Effector memory CD8-positive, alpha-beta T cell (primary cell): Measurements from ENCODE around the gene STRBP.

ENCODE experiments used
- ATAC-seq: fragments of 150-1000 bp; cut with Tn5 transposase; replicated peaks from 2 replicates; pipeline ENCODE4 v1.10.0; 2021; ENCODE audit warnings: mild to moderate bottlenecking, moderate library complexity
- DNase-seq, 3 experiments: peaks; one replicate each; pipeline ENCODE4 v3.0.0; 2021
- H3K27ac Mint-ChIP-seq, 2 donors: one replicate each; pipeline ENCODE4 v1.8.0; 2022; ENCODE audit warnings: mild to moderate bottlenecking in 2 of 2, mixed read lengths in 2 of 2, moderate library complexity in 2 of 2
- H3K27me3 Mint-ChIP-seq, 2 donors: one replicate each; pipeline ENCODE4 v1.8.0; 2022; ENCODE audit warnings: mixed read lengths in 2 of 2
- H3K36me3 Mint-ChIP-seq: one replicate; pipeline ENCODE4 v1.8.0; 2022; ENCODE audit warnings: mild to moderate bottlenecking, moderate library complexity, mixed read lengths; ENCODE audit not compliant: insufficient read depth
- H3K4me1 Mint-ChIP-seq, 2 donors: one replicate each; pipeline ENCODE4 v1.8.0; 2022; ENCODE audit warnings: low read depth in 2 of 2, mixed read lengths in 2 of 2
- H3K4me3 Mint-ChIP-seq, 2 donors: one replicate each; pipeline ENCODE4 v1.8.0; 2022; ENCODE audit warnings: mild to moderate bottlenecking in 2 of 2, mixed read lengths in 2 of 2, moderate library complexity in 2 of 2
- H3K9me3 Mint-ChIP-seq, 2 donors: one replicate each; pipeline ENCODE4 v1.8.0; 2022; ENCODE audit warnings: mixed read lengths in 2 of 2

STRBP gene

GRCh38 chr9:123099042-123099441, 169.3 kb downstream of the STRBP start:
- Mint-ChIP-seq H3K4me1 (no peaks in the 10 kb centered on the region), H3K9me3 (no peaks in the 10 kb centered on the region), H3K4me3 (no peak overlapping the region), H3K36me3 (peaks cover 58% of the 10 kb centered on the region), H3K27ac (no peak overlapping the region), H3K27me3 (no peaks in the 10 kb centered on the region)
- DNase-seq: no peak
- no peak for ATAC-seq

GRCh38 chr9:123098096-123098459, 170.3 kb downstream of the STRBP start:
- ATAC-seq (no peak), DNase-seq (no peak)
- Mint-ChIP-seq H3K9me3 (no peaks in the 10 kb centered on the region), H3K36me3 (peaks cover 64% of the 10 kb centered on the region), H3K27me3 (no peaks in the 10 kb centered on the region), H3K27ac (no peak overlapping the region), H3K4me3 (no peak overlapping the region), H3K4me1 (no peaks in the 10 kb centered on the region)

DNA sequence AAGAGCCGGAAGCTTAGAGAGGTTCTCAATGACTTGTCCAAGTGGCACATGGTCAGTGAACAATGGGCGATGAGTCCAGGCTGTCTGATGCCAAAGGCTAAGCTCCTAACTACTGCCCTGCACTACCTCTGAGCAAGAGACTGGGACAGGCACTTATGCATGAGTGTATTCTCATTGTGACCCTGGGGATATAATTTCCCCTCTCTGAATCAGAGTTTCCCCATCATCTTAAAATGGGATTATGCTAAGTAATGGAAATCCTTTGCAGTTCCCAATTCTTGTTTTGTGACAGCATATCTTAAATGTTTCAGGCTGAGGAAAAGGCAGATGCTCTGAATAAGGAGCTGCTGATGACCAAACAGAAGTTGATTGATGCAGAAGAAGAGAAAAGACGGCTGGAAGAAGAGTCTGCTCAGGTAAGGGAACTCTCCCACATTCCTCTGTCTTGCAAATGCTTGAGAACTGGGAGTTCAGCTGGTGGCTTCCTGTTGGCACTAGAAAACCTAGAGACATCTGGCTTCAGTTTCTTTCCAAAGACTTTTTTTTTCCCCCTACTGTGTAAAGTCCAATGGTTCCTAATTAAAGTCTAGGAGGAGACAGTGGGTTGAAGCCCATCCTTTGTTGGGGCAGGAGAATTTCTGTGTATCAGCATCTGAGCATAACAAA, 170.8 kb downstream of the STRBP start:
- no peak for DNase-seq
- no peaks in the 10 kb centered on the region for H3K27me3 Mint-ChIP-seq
- no peaks in the 10 kb centered on the region for H3K4me1 Mint-ChIP-seq
- no peak for ATAC-seq
- H3K4me3 Mint-ChIP-seq: no peak overlapping the region
- H3K27ac Mint-ChIP-seq: no peak overlapping the region
- H3K36me3 Mint-ChIP-seq: peaks cover 69% of the 10 kb centered on the region
- no peaks in the 10 kb centered on the region for H3K9me3 Mint-ChIP-seq

DNA sequence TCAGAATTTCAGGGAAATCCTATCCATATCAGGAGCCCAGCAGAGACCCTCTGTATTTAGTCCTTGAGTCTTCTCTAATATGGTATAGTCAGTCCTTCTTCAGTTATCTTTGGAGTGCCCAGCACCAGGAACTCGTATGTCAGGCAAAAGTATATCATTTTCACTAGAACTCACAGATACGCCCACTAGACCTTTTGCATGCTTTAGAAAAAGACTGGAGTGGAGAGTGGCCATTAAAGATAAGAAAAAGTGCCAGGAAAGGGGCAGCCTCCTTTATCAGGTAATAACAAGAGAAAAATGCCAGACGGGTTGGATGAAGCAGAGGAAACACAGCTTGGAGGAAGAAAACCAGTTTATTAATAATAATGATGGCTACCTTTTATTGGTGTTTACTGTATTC, 171.4 kb downstream of the STRBP start:
- ATAC-seq (no peak), DNase-seq (no peak)
- no peaks in the 10 kb centered on the region for H3K4me1 Mint-ChIP-seq
- no peaks in the 10 kb centered on the region for H3K9me3 Mint-ChIP-seq
- H3K27me3 Mint-ChIP-seq: no peaks in the 10 kb centered on the region
- H3K36me3 Mint-ChIP-seq: peaks cover 74% of the 10 kb centered on the region
- no peak overlapping the region for H3K27ac Mint-ChIP-seq
- no peak overlapping the region for H3K4me3 Mint-ChIP-seq

DNA sequence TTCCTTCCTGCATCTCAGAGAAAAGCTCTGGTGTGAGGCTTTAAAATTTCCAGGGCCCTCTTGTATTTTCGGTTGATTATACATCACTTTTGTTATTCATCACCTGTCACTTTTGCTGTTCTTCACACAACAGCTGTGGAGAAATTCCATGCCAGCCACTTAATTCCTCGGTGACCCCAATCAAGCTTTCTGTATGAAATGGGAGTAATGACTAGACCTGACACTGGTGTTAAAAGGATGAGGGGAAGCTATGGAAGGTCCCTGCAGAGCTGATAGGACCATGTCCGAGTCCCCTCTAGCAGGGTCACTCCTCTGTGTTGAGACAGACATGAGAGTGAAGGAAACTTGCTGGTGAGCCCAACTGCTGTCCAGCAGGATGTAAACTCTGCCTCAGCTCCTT, 175.2 kb downstream of the STRBP start:
- Mint-ChIP-seq H3K36me3 (peaks cover 63% of the 10 kb centered on the region), H3K27ac (no peak overlapping the region)
- no peak for ATAC-seq

DNA sequence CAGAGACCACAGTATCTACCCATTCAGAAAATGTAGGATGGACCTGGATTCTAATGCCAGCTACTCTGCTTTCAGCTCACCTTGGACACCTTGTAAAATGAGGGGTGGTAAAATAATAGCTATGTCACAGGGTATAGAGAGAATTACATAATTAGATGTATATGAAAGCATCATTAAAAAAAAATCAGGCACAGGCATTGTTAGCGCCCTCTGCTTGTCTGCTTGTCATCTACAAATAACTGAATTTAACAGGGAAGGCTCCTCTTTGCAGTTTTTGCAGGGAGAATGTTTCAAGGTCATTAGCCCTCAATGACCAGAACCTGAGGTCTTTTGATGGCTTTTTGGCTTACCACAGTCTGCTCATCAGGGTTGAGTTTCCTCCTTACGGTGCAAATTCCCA, 176.9 kb downstream of the STRBP start:
- H3K36me3 Mint-ChIP-seq: peaks cover 53% of the 10 kb centered on the region
- H3K27ac Mint-ChIP-seq: peak overlapping the region in 1 of 2 donors; percentile 46
- no peak for DNase-seq
- H3K4me1 Mint-ChIP-seq: no peaks in the 10 kb centered on the region
- no peak overlapping the region for H3K4me3 Mint-ChIP-seq
- ATAC-seq: no peak
- no peaks in the 10 kb centered on the region for H3K27me3 Mint-ChIP-seq
- H3K9me3 Mint-ChIP-seq: no peaks in the 10 kb centered on the region

More for the DNA sequence above, 175.2 kb downstream of the STRBP start:
- Mint-ChIP-seq H3K9me3 (no peaks in the 10 kb centered on the region), H3K4me1 (no peaks in the 10 kb centered on the region), H3K27me3 (no peaks in the 10 kb centered on the region), H3K4me3 (no peak overlapping the region)
- no peak for DNase-seq

GRCh38 chr9:123090956-123091355, 177.4 kb downstream of the STRBP start:
- no peaks in the 10 kb centered on the region for H3K4me1 Mint-ChIP-seq
- H3K9me3 Mint-ChIP-seq: no peaks in the 10 kb centered on the region
- H3K36me3 Mint-ChIP-seq: peaks cover 51% of the 10 kb centered on the region
- no peaks in the 10 kb centered on the region for H3K27me3 Mint-ChIP-seq
- DNase-seq (no peak), ATAC-seq (no peak)
- H3K27ac Mint-ChIP-seq: no peak overlapping the region
- H3K4me3 Mint-ChIP-seq: no peak overlapping the region

DNA sequence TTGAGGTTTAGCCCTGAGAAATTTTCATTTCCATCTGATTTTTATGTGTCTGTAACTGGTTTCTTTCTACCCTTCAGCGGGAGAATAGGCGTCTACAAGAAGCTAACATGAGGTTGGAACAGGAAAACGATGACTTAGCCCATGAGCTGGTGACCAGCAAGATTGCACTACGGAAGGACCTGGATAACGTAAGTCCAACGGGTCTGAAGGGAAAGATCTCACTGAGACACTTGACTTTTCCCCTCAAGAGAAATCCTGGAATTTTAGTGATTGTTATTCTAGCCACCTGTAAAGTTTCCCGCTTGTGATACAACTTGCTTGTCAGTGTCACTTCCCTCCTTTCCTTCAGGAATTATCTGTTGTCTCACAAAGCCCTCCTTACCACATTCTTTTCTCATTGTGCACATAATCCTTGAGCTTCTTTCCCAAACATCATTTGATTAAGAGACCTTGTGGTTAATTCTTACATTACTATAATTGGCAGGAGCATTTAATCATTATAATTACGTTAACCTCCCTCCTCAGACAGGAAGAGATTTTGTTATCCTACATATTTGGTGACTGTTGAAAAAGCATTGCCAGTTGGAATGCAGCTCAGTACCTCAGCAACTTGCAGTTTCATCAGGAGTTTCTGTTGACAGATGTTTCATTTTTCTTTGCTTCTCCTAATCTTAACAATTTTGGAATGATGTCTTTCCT, 178.0 kb downstream of the STRBP start:
- Mint-ChIP-seq H3K4me1 (no peaks in the 10 kb centered on the region), H3K36me3 (peaks cover 45% of the 10 kb centered on the region), H3K9me3 (no peaks in the 10 kb centered on the region), H3K27ac (peak overlapping the region in 1 of 2 donors; percentile 53), H3K27me3 (no peaks in the 10 kb centered on the region), H3K4me3 (no peak overlapping the region)
- DNase-seq (no peak), ATAC-seq (no peak)

- Mint-ChIP-seq H3K4me1 (no peaks in the 10 kb centered on the region), H3K36me3 (peaks cover 41% of the 10 kb centered on the region)
Observed at GRCh38 chr9:123089790-123090189, 178.6 kb downstream of the STRBP start.

DNA sequence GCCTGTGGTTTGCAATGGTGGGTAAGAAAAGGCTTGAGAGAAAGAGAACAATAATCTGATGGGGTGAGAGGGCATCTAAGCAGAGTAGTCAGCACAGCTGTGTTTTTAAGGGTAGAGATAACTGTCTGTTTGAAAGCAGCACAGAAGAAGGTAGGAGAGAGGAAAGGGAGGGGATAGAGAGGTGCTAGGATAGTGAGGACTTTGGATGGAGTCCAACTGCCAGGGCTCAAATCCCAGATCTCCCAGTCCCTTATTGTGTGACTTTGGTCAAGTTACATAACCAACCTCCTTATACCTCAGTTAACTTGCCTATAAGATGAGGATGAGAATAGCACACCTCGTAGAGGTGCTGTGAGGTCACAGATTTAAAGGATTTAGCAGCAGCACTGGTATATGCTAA, 179.3 kb downstream of the STRBP start:
- ATAC-seq: no peak
- DNase-seq: no peak
- no peak overlapping the region for H3K27ac Mint-ChIP-seq
- peaks cover 44% of the 10 kb centered on the region for H3K36me3 Mint-ChIP-seq
- H3K4me1 Mint-ChIP-seq: no peaks in the 10 kb centered on the region
- H3K9me3 Mint-ChIP-seq: no peaks in the 10 kb centered on the region
- H3K27me3 Mint-ChIP-seq: no peaks in the 10 kb centered on the region
- H3K4me3 Mint-ChIP-seq: no peak overlapping the region

More at GRCh38 chr9:123089790-123090189, 178.6 kb downstream of the STRBP start:
- ATAC-seq: no peak
- no peaks in the 10 kb centered on the region for H3K9me3 Mint-ChIP-seq
- DNase-seq: no peak
- H3K4me3 Mint-ChIP-seq: no peak overlapping the region
- H3K27ac Mint-ChIP-seq: peak overlapping the region in 1 of 2 donors; percentile 53
- no peaks in the 10 kb centered on the region for H3K27me3 Mint-ChIP-seq

DNA sequence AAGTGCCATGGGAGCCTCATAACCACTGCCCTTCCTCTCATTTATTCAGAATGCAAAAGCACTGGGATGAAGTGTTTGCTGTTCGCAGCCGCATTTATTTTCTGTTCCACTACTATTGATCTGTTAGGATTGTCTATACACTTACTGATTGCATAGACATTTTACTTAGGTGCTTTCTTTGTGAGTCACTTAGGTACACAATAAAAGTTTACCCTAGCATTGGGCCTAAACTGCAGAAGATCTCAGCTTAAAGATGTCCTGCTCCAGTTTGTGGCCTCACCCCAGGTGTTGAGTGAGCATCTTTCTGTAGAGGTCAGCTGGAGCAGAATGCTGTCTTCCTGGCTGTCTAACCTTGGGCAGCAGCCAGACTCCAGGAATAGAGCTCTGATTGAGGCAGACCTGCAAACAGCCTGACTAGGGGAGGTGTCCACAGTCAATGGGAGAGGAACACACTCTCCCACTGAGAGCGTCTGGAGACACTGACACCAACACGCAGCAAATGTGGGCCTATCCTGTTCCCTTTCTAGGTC, 181.0 kb downstream of the STRBP start:
- Mint-ChIP-seq H3K4me3 (no peak overlapping the region), H3K4me1 (no peaks in the 10 kb centered on the region), H3K9me3 (no peaks in the 10 kb centered on the region), H3K27me3 (no peaks in the 10 kb centered on the region), H3K36me3 (peaks cover 30% of the 10 kb centered on the region), H3K27ac (no peak overlapping the region)
- ATAC-seq (no peak), DNase-seq (no peak)

DNA sequence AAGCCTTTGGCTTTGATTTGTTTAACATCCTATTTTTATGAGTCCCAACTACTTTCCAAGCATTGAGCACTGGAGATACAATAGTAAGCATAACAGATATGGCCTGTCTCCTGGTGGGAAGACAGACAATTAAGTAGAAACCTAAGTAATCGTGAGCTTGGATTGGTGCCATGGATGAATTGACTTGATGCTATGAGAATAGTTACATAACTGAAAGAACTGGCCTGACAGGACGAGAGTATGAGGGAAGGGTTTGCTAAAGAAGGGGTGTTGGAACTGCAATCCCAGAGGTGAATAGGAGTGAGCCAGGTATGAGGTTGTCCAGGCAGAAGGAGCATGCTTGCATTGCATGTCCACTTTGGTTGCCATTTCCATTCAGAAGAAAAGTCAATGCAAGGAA, 182.5 kb downstream of the STRBP start:
- Mint-ChIP-seq H3K9me3 (no peaks in the 10 kb centered on the region), H3K4me3 (no peak overlapping the region), H3K27me3 (no peaks in the 10 kb centered on the region), H3K36me3 (peaks cover 27% of the 10 kb centered on the region), H3K27ac (peak overlapping the region in 1 of 2 donors; percentile 64), H3K4me1 (no peaks in the 10 kb centered on the region)
- DNase-seq: no peak
- ATAC-seq: no peak

- Mint-ChIP-seq H3K4me3 (no peak overlapping the region), H3K27me3 (no peaks in the 10 kb centered on the region), H3K36me3 (peaks cover 26% of the 10 kb centered on the region), H3K4me1 (no peaks in the 10 kb centered on the region), H3K27ac (peak overlapping the region in 1 of 2 donors; percentile 49), H3K9me3 (no peaks in the 10 kb centered on the region)
- ATAC-seq: no peak
- no peak for DNase-seq
Observed at GRCh38 chr9:123084256-123084655, 184.1 kb downstream of the STRBP start.

DNA sequence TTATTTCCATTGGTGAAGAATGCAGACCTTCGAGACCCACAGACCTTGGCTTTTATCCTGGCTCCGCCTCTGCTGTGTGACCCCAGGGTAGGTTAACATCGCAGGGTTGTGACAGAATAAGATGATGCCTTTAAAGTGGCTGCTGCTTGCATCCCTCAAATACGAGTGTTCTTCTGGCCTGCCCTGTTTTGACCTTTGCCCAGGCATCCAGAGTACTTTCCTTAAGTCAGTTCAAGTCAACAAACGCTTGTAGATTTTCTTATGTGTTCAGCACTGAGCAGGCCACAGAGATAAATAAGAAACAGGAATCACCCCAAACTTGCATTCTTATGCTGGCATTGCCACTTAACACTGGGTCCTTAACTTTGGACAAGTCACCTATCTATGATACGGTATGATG, 184.7 kb downstream of the STRBP start:
- ATAC-seq (no peak), DNase-seq (no peak)
- Mint-ChIP-seq H3K36me3 (peaks cover 31% of the 10 kb centered on the region), H3K4me1 (no peaks in the 10 kb centered on the region), H3K4me3 (no peak overlapping the region), H3K27me3 (no peaks in the 10 kb centered on the region), H3K27ac (no peak overlapping the region), H3K9me3 (no peaks in the 10 kb centered on the region)
